Gastrocnemius medialis (tissue), 4 donors: ENCODE measurements around the gene WNT3. TPM values are rescaled to one million over a fixed set of nuclear protein-coding genes. Genes with fewer than 3 reads are reported as not detected.

Experiments used
- ATAC-seq, 2 donors: fragments of 150-250 bp; one replicate each; pipeline ENCODE4 v1.9.1; 2016
- DNase-seq, 2 donors: peaks; one replicate each; pipeline ENCODE4 v3.0.0-alpha.2; 2019
- H3K27ac ChIP-seq, 4 donors: fragments of 200-600 bp; sonication (generic); 1 replicate in 1 of 4; 2 replicates in 3 of 4; pipeline ENCODE4 v1.5.1; 2016 to 2018; ENCODE audit warnings: mild to moderate bottlenecking in 2 of 4, moderate library complexity in 1 of 4
- H3K27me3 ChIP-seq, 3 donors: fragments of 200-600 bp; sonication (generic) in 2 of 3; 1 replicate in 1 of 3; 2 replicates in 2 of 3; pipeline versions ENCODE4 v1.5.1 to v1.6.0; 2016 to 2019; ENCODE audit warnings: mild to moderate bottlenecking in 1 of 3, moderate library complexity in 1 of 3
- H3K36me3 ChIP-seq, 2 donors: fragments of 200-600 bp; sonication (generic) in 1 of 2; one replicate each; pipeline ENCODE4 v1.5.1; 2017 to 2018
- H3K4me1 ChIP-seq, 2 donors: fragments of 200-600 bp; sonication (generic) in 1 of 2; one replicate each; pipeline ENCODE4 v1.5.1; 2016 to 2017; ENCODE audit warnings: mild to moderate bottlenecking in 2 of 2
- H3K4me3 ChIP-seq, 4 donors: fragments of 200-600 bp; sonication (generic) in 3 of 4; 1 replicate in 1 of 4; 2 replicates in 3 of 4; pipeline ENCODE4 v1.5.1; 2016 to 2019; ENCODE audit warnings: mild to moderate bottlenecking in 2 of 4
- H3K9me3 ChIP-seq, 3 donors: fragments of 200-600 bp; sonication (generic) in 2 of 3; 1 replicate in 1 of 3; 2 replicates in 2 of 3; pipeline ENCODE4 v1.5.1; 2016 to 2019
- POLR2A ChIP-seq, 2 donors: fragments of 450-650 bp; IDR thresholded peaks; one replicate each; pipeline ENCODE4 v1.6.1; 2017; ENCODE audit warnings: antibody characterized with exemption in 2 of 2, mild to moderate bottlenecking in 2 of 2, moderate library complexity in 2 of 2
- in situ Hi-C, 4 donors: fragments of 200-750 bp; cut with MboI; loops; one replicate each; pipeline versions ENCODE4 v1.15.0 to v1.8.0; 2017; ENCODE audit warnings: low sequenced_read_pairs in 4 of 4
- intact Hi-C: fragments of 100-400 bp; cut with DNase I; formaldehyde crosslinking; loops from one replicate; pipeline ENCODE4 v1.15.1; 2023; ENCODE audit warnings: low total_unique reads
- total RNA-seq, 4 donors: library from RNA; depleted of rRNA; stranded (reverse); fragments of >200 nt; gene quantifications; one replicate each; pipeline versions ENCODE4 v1.1.0 to v1.2.3, GENCODE V29; 2016
- TF ChIP-seq, protein P1 (sequence below), 5 experiments: fragments of 450-650 bp in 3 of 5; fragments of 200-600 bp in 2 of 5; sonication (generic) in 2 of 5; IDR thresholded peaks in 4 of 5; conservative IDR thresholded peaks in 1 of 5; 1 replicate in 4 of 5; 2 replicates in 1 of 5; pipeline ENCODE4 v1.5.1; 2016 to 2019; ENCODE audit warnings: antibody characterized with exemption in 5 of 5, mild to moderate bottlenecking in 3 of 5, moderate library complexity in 3 of 5

The WNT3 gene
- total RNA-seq, 4 donors from 2014 or later: 0.19 TPM; not detected in 3

DNA sequence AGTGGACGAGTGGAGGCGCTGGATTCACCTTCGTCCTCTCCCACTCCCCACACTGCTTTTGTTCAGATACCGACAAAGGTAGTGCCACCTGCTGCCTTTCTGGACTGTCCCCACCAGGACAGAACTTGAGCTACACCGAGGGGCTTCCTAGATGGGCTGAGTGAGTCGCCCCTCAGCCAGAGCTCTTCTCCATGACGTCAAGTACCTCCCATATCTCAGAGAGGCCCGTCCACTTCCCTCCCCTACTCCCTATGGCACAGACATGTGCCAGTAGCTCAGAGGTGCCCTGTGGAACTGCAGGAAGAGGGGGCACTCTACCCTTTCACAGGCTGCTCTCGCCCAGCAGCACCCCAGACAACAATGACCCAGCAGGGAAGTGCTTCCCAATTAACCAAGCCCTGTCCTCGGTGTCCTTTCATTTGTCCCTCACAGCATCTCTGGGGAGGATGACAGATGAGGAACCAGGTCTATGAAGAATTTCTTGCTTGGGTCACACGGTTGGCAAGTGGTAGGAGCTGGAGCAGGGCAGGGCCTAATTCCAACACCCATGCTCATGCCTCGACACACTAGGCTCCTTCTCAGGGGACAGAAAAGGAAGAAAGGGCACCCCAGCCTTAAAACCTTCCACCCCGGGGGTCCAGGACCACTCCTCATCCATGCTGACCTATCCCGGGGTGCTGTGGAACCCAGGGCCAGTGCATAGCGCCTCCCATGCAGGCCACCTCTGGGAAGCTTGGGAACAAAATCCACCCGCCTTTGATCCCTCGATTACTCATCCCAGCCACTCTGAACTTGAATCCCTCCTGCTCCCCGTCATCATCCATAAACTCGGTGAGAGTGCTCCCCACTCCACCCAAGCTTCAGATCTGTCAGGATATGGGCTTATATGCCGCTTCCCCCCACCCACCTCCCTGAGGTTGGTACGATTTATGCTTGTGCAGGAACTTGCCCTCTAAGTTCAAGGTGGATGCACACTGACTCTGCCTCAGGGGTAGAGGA is 51.7 kb downstream of the WNT3 start:
- peaks cover 0 to 4% of the 10 kb centered on the region in 2 donors for H3K4me1 ChIP-seq
- intact Hi-C loops (no loop called here), in situ Hi-C loops (no loop called here)
- H3K36me3 ChIP-seq: no peaks in the 10 kb centered on the region
- ATAC-seq: no peak
- H3K27me3 ChIP-seq: peaks cover 15 to 17% (median 17%) of the 10 kb centered on the region in 3 donors
- no peak overlapping the region for H3K4me3 ChIP-seq
- no peak for DNase-seq
- no peak for TF ChIP-seq POLR2A (IDR thresholded peaks at IDR 0.05)
- TF ChIP-seq, protein P1, sequence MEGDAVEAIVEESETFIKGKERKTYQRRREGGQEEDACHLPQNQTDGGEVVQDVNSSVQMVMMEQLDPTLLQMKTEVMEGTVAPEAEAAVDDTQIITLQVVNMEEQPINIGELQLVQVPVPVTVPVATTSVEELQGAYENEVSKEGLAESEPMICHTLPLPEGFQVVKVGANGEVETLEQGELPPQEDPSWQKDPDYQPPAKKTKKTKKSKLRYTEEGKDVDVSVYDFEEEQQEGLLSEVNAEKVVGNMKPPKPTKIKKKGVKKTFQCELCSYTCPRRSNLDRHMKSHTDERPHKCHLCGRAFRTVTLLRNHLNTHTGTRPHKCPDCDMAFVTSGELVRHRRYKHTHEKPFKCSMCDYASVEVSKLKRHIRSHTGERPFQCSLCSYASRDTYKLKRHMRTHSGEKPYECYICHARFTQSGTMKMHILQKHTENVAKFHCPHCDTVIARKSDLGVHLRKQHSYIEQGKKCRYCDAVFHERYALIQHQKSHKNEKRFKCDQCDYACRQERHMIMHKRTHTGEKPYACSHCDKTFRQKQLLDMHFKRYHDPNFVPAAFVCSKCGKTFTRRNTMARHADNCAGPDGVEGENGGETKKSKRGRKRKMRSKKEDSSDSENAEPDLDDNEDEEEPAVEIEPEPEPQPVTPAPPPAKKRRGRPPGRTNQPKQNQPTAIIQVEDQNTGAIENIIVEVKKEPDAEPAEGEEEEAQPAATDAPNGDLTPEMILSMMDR (IDR thresholded peaks at IDR 0.05 in 4 of 5, conservative IDR thresholded peaks at IDR 0.05 in 1 of 5): no peak
- H3K27ac ChIP-seq: no peak overlapping the region
- no peaks in the 10 kb centered on the region for H3K9me3 ChIP-seq

DNA sequence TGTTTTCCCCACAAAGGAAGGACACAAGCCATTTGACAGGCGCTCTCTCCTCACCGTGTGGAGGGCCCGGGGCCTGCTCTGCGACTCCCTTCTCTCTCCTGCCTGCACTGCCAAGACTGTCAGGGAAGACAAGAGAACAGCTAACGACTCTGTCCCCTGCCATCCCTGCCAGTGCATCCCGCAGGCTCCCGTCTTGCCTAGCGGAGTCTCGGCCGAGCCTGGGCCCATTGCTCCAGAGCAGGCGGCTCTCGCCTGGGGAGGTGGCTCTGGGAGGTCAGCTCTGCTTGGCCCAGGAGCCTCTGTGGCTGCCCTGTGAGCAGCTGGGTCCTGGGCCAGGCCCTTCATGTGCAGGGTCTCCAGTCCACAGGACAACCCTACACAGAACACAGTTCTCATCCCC is 53.0 kb downstream of the WNT3 start:
- no peak for TF ChIP-seq POLR2A (IDR thresholded peaks at IDR 0.05)
- TF ChIP-seq, protein P1 (IDR thresholded peaks at IDR 0.05 in 4 of 5, conservative IDR thresholded peaks at IDR 0.05 in 1 of 5): no peak
- no peak for DNase-seq
- peaks cover 0 to 4% of the 10 kb centered on the region in 2 donors for H3K4me1 ChIP-seq
- no peaks in the 10 kb centered on the region for H3K36me3 ChIP-seq
- in situ Hi-C loops (no loop called here), intact Hi-C loops (no loop called here)
- H3K27ac ChIP-seq: no peak overlapping the region
- H3K9me3 ChIP-seq: no peaks in the 10 kb centered on the region
- H3K4me3 ChIP-seq: no peak overlapping the region
- peaks cover 9 to 11% (median 11%) of the 10 kb centered on the region in 3 donors for H3K27me3 ChIP-seq
- ATAC-seq: no peak

DNA sequence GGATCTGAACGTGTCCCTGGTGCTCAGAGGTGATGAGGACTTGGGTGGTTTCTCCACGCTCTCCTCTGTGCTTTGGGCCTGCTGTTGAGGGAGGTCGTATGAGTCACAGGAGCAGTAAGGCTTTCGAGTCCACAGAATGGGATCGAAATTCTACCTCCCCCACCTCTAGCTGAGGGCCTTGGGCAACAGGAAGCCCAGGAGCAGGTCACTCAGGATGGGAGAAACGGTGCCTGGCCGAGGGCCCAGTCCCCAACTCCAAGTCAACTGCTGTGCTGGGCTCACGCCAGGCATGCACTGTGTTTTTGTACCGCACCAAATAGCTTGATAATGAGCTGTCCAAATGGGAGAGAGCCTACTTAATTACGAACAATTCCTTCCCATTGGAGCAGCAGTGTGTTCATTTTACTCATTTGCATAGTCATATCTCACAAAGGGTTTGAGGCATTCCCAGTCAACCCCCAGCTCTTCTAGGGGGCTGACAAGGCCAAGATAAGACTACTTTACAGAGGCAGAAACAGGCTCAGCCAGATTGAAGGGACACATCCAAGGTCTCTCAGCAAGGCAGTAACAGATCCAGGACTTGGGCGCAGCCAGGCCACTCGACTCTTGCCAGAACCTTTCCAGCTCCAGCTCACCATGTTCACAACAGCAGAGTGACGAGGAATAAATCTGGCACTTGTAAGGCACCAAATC is 53.6 kb downstream of the WNT3 start:
- no peak for DNase-seq

DNA sequence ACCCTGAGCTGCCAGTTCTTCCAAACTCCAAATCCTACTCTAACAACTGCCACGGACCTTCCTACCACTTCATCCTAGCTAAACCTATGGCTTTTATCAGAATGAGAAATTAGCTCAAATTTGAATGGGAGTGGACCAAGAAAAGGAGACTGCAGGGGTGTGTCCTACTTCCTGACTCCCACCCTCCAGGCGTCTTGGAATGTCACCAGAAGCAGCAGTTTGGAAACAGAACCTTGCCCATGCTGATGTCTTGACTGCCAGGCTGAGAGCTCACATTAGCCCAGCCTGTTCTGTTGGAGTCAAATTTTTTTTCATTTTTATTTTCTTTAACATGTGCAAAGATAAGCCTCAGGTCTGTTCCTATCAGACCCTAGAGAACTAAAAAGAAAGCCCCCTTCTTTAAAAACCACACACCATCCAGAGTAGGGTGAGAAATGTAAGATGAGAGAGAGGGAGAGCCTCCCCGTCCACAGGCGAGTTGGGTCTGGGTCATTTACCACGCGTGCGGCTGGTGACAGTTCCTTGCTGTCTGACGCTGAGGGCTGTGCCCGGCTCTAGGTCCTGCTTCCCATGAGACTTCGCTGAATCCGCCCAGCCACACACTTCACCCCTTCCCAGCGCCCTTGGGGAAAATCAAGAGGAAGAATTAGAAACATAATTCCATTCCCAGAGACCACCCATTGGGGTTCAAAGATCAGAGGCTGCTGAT is 54.3 kb downstream of the WNT3 start:
- Histone ChIP-seq H3K4me3 (no peak overlapping the region), H3K27me3 (no peaks in the 10 kb centered on the region), H3K4me1 (no peaks in the 10 kb centered on the region), H3K27ac (no peak overlapping the region), H3K36me3 (no peaks in the 10 kb centered on the region), H3K9me3 (no peaks in the 10 kb centered on the region)
- TF ChIP-seq POLR2A (IDR thresholded peaks at IDR 0.05): no peak
- TF ChIP-seq, protein P1 (IDR thresholded peaks at IDR 0.05 in 4 of 5, conservative IDR thresholded peaks at IDR 0.05 in 1 of 5): no peak
- no peak for DNase-seq
- in situ Hi-C loops: no loop called here
- no peak for ATAC-seq
- intact Hi-C loops: no loop called here

More for the DNA sequence above, 53.6 kb downstream of the WNT3 start:
- H3K27me3 ChIP-seq: peaks cover 3 to 6% (median 5%) of the 10 kb centered on the region in 3 donors
- H3K36me3 ChIP-seq: no peaks in the 10 kb centered on the region
- TF ChIP-seq, protein P1 (IDR thresholded peaks at IDR 0.05 in 4 of 5, conservative IDR thresholded peaks at IDR 0.05 in 1 of 5): no peak
- TF ChIP-seq POLR2A (IDR thresholded peaks at IDR 0.05): no peak
- in situ Hi-C loops (no loop called here), intact Hi-C loops (no loop called here)
- ATAC-seq: peak; percentile 30 to 34
- no peak overlapping the region for H3K27ac ChIP-seq
- peaks cover 0 to 4% of the 10 kb centered on the region in 2 donors for H3K4me1 ChIP-seq
- H3K4me3 ChIP-seq: no peak overlapping the region
- no peaks in the 10 kb centered on the region for H3K9me3 ChIP-seq
